Fibroblast of lung (primary cell): Measurements from ENCODE around the gene DUSP7. TPM values are rescaled to one million over a fixed set of nuclear protein-coding genes. Genes with fewer than 3 reads are reported as not detected.

ENCODE experiments used
- DNase-seq, 2 donors: peaks; one replicate each; pipeline versions ENCODE4 v3.0.0 to v3.0.0-alpha.2; 2010; ENCODE audit warnings: low read depth in 2 of 2
- H2AFZ ChIP-seq: 2 replicates; pipeline ENCODE4 v1.5.1; 2012; ENCODE audit warnings: low read length, control low read depth, inconsistent platforms
- H3K27ac ChIP-seq: 2 replicates; pipeline ENCODE4 v1.5.1; 2011; ENCODE audit warnings: low read length, control low read depth; ENCODE audit not compliant: insufficient read depth
- H3K27me3 ChIP-seq: 2 replicates; pipeline ENCODE4 v1.5.1; 2011; ENCODE audit warnings: mild to moderate bottlenecking, low read length; ENCODE audit not compliant: control insufficient read depth, insufficient read depth
- H3K36me3 ChIP-seq: 2 replicates; pipeline ENCODE4 v1.5.1; 2011; ENCODE audit warnings: low read length; ENCODE audit not compliant: control insufficient read depth, insufficient read depth
- H3K4me1 ChIP-seq: 2 replicates; pipeline ENCODE4 v1.5.1; 2011; ENCODE audit warnings: low read length; ENCODE audit not compliant: control insufficient read depth, insufficient read depth; ENCODE audit errors: extremely low read depth
- H3K4me2 ChIP-seq: 2 replicates; pipeline ENCODE4 v1.5.1; 2011; ENCODE audit warnings: low read length, control low read depth; ENCODE audit not compliant: insufficient read depth; ENCODE audit errors: extremely low read depth
- H3K4me3 ChIP-seq, 4 experiments: fragments of 200-600 bp in 1 of 4; sonication (generic) in 1 of 4; replicated peaks in 1 of 4; 2 replicates each; pipeline ENCODE4 v1.5.1; 2011 to 2016; ENCODE audit warnings: low read length in 4 of 4, low read depth in 3 of 4, mild to moderate bottlenecking in 3 of 4, control low read depth in 2 of 4, inconsistent platforms in 1 of 4, mixed read lengths in 1 of 4; ENCODE audit not compliant: insufficient read depth in 1 of 4; ENCODE audit errors: control extremely low read depth in 1 of 4
- H3K79me2 ChIP-seq: 2 replicates; pipeline ENCODE4 v1.5.1; 2012; ENCODE audit warnings: mild to moderate bottlenecking, low read length, inconsistent platforms; ENCODE audit not compliant: control insufficient read depth, insufficient read depth
- H3K9ac ChIP-seq: 2 replicates; pipeline ENCODE4 v1.5.1; 2011; ENCODE audit warnings: mild to moderate bottlenecking, low read length, control low read depth; ENCODE audit not compliant: insufficient read depth
- H3K9me3 ChIP-seq: 2 replicates; pipeline ENCODE4 v1.5.1; 2012; ENCODE audit warnings: low read depth, low read length; ENCODE audit not compliant: control insufficient read depth, insufficient read depth
- H4K20me1 ChIP-seq: 2 replicates; pipeline ENCODE4 v1.5.1; 2011; ENCODE audit warnings: low read length; ENCODE audit not compliant: control insufficient read depth, insufficient read depth; ENCODE audit errors: extremely low read depth
- EZH2 ChIP-seq: IDR thresholded peaks from 2 replicates; pipeline ENCODE4 v1.5.1; 2012; ENCODE audit warnings: low read length, control low read depth, mild to moderate bottlenecking; ENCODE audit errors: missing control alignments
- polyA plus RNA-seq, 2 donors: library from polyadenylated mRNA; depleted of rRNA in 1 of 2; stranded (reverse) in 1 of 2; unstranded in 1 of 2; fragments of >200 nt; gene quantifications; 2 replicates each; pipeline ENCODE4 v1.2.1, GENCODE V29; 2011 to 2012; ENCODE audit warnings: missing spikeins in 1 of 2
- total RNA-seq: library from RNA; depleted of rRNA; stranded (reverse); fragments of >200 nt; gene quantifications from 2 replicates; pipeline ENCODE4 v1.2.1, GENCODE V29; 2014
- TF ChIP-seq, protein P1 (sequence below), 2 donors: IDR thresholded peaks in 1 of 2; conservative IDR thresholded peaks in 1 of 2; 1 replicate in 1 of 2; 2 replicates in 1 of 2; pipeline ENCODE4 v1.5.1; 2011 to 2012; ENCODE audit warnings: low read length in 2 of 2, control low read depth in 1 of 2, inconsistent platforms in 1 of 2, low read depth in 1 of 2, mild to moderate bottlenecking in 1 of 2

DUSP7 gene
- total and polyA plus RNA-seq, 2 donors (not counting 1 experiment from before 2014, with no cell fraction given): 5.6 to 26.5 TPM

DNA sequence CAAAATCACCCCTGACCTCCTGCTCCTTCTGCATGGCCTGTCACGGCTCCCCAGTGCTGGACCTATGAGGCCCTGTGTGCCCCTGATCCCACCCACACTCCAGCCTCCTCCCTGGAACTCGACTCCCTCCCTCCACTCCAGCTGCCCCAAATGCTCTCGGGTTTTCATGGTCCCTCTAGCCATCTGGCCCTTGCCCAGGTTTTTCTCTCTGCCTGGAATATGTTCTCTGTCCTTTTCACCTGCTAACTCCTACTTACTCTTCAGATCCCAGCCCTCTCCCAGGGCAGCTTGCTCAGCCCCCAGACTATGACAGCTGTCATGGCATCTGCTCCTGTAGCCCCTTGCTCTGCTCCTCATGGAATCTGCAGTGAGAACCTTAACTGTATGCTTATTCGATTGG, 30.3 kb downstream of the DUSP7 start:
- no peak overlapping the region for H3K4me2 ChIP-seq
- no peaks in the 10 kb centered on the region for H3K79me2 ChIP-seq
- H3K27me3 ChIP-seq: no peaks in the 10 kb centered on the region
- no peak overlapping the region for H3K4me3 ChIP-seq
- TF ChIP-seq, protein P1, sequence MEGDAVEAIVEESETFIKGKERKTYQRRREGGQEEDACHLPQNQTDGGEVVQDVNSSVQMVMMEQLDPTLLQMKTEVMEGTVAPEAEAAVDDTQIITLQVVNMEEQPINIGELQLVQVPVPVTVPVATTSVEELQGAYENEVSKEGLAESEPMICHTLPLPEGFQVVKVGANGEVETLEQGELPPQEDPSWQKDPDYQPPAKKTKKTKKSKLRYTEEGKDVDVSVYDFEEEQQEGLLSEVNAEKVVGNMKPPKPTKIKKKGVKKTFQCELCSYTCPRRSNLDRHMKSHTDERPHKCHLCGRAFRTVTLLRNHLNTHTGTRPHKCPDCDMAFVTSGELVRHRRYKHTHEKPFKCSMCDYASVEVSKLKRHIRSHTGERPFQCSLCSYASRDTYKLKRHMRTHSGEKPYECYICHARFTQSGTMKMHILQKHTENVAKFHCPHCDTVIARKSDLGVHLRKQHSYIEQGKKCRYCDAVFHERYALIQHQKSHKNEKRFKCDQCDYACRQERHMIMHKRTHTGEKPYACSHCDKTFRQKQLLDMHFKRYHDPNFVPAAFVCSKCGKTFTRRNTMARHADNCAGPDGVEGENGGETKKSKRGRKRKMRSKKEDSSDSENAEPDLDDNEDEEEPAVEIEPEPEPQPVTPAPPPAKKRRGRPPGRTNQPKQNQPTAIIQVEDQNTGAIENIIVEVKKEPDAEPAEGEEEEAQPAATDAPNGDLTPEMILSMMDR (conservative IDR thresholded peaks at IDR 0.05 in 1 of 2, IDR thresholded peaks at IDR 0.05 in 1 of 2; ENCODE audit: low read depth in 1 of 2, low read length in 2 of 2): no peak
- no peak for TF ChIP-seq EZH2
- H3K27ac ChIP-seq: no peak overlapping the region
- H3K9ac ChIP-seq: no peak overlapping the region
- H3K9me3 ChIP-seq: no peaks in the 10 kb centered on the region
- DNase-seq: no peak
- no peaks in the 10 kb centered on the region for H3K36me3 ChIP-seq
- H4K20me1 ChIP-seq: no peaks in the 10 kb centered on the region
- peaks cover 11% of the 10 kb centered on the region for H3K4me1 ChIP-seq
- H2AFZ ChIP-seq: no peak overlapping the region

DNA sequence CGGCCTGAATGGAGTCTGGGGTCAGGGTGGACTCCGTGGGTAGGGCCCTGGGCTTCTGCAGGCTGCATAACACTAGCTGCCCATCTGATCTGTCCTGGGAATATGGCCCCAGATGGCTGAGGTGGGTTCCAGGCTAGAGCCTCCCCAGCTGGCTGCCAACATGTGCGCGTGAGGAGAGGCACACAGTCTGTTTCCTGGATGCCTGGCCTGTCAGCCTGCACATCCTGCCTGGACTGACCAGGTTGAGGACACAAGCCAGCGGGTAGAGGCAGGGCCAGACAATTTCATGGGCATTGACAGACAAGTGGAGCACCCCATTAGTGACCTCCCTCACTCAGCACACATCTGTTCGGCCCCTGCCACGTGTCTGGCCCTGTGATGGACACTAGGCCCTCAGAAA, 30.9 kb downstream of the DUSP7 start:
- H3K4me1 ChIP-seq: peaks cover 11% of the 10 kb centered on the region
- no peaks in the 10 kb centered on the region for H3K79me2 ChIP-seq
- H3K9ac ChIP-seq: no peak overlapping the region
- no peaks in the 10 kb centered on the region for H3K27me3 ChIP-seq
- no peak overlapping the region for H3K27ac ChIP-seq
- TF ChIP-seq, protein P1 (conservative IDR thresholded peaks at IDR 0.05 in 1 of 2, IDR thresholded peaks at IDR 0.05 in 1 of 2; ENCODE audit: low read depth in 1 of 2, low read length in 2 of 2): no peak
- TF ChIP-seq EZH2: no peak
- H3K9me3 ChIP-seq: no peaks in the 10 kb centered on the region
- DNase-seq: no peak
- H3K4me2 ChIP-seq: no peak overlapping the region
- no peak overlapping the region for H2AFZ ChIP-seq
- H3K36me3 ChIP-seq: no peaks in the 10 kb centered on the region
- no peak overlapping the region for H3K4me3 ChIP-seq
- no peaks in the 10 kb centered on the region for H4K20me1 ChIP-seq

DNA sequence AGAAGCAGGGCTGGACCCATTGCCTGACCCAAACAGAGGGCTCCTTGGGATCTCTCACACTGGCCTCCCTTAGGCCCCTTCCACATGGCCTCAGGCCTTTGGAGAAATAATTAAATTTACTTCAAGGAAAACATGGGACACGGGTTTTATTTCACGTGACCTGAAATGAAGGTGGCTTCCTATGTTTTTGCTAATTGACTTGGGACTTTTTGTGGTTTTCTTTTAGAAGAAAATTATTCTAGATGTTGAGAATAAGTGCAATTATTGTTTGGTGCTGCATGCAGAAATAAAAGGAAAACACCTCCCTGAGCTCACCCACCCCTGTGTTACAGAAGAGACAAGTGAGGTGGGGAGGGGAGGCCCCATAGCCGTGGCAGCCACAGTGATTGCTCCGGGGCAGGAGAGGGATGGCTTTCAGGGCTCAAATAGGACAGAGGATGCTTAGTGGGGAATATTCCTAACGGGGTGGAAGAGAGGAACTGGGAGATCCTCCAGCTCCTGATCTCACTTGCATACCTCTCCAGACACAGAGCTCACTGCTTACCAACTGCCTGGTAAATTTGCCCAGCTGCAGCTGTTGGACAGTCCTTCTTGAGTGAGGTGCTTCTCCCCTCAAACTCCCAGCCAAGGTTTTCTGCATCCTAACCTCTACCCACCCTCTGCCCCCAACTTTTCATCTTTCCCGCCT, 31.5 kb downstream of the DUSP7 start:
- no peak overlapping the region for H3K27ac ChIP-seq

More for the DNA sequence above, 31.5 kb downstream of the DUSP7 start:
- H3K4me3 ChIP-seq: no peak overlapping the region
- H2AFZ ChIP-seq: no peak overlapping the region
- H3K36me3 ChIP-seq: no peaks in the 10 kb centered on the region
- peaks cover 11% of the 10 kb centered on the region for H3K4me1 ChIP-seq
- H3K9me3 ChIP-seq: no peaks in the 10 kb centered on the region
- no peak overlapping the region for H3K9ac ChIP-seq
- DNase-seq: no peak
- H4K20me1 ChIP-seq: no peaks in the 10 kb centered on the region
- TF ChIP-seq EZH2: no peak
- TF ChIP-seq, protein P1 (conservative IDR thresholded peaks at IDR 0.05 in 1 of 2, IDR thresholded peaks at IDR 0.05 in 1 of 2; ENCODE audit: low read depth in 1 of 2, low read length in 2 of 2): no peak
- no peaks in the 10 kb centered on the region for H3K27me3 ChIP-seq
- H3K79me2 ChIP-seq: no peaks in the 10 kb centered on the region
- no peak overlapping the region for H3K4me2 ChIP-seq
